ENCODE data around the gene DYNC1I1. TPM values are rescaled to one million over a fixed set of nuclear protein-coding genes. Genes with fewer than 3 reads are reported as not detected.

Gene DYNC1I1
- total RNA-seq, 1 experiment from 2014 or later = not detected

DNA sequence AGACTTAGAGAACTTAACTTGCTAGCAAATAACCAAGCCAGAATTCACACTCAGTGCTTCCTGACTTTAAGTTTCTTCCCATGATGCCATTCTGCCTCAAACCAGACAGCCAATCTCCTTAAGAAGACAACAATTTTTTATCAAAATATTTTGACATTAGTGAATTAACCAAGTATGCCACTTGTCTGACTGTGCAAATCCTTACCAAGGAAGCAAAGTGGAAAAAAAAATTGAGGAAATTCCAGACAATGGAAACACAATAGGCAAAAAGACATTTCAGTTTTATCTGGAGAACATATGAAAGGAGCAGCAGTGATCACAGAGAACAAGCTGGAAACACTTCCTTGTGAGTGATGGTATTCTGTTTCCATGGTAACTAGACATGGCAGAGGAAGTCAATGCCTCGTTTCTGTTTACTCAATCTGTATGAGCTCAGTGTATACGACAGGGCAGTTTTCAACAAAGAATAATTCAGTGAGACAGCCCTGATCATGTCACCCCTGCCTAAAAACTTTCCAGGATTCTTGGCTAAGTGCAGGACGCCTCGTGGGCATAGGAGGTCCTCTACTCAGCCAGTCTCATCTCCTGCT is 114.2 kb downstream of the DYNC1I1 start:
- no peaks in the 10 kb centered on the region for H3K4me1 Mint-ChIP-seq (ENCODE audit: insufficient read depth, unreplicated experiment)
- no TSS peak for BruUV-seq (replicated peaks)
- POLR2A ChIA-PET = no interaction called here
- H3K4me3 Mint-ChIP-seq (ENCODE audit: unreplicated experiment) = no peak overlapping the region
- H3K9me3 Mint-ChIP-seq (ENCODE audit: unreplicated experiment) = no peaks in the 10 kb centered on the region
- H3K27ac Mint-ChIP-seq (ENCODE audit: low read depth, unreplicated experiment) = no peak overlapping the region
- CTCF ChIA-PET = interaction anchor here (0.6 to 2.8 kb wide), 3 partner anchors 16 to 150 kb away, joined by 3 to 18 read pairs (median 3); no protein-coding TSS in a partner anchor
- intact Hi-C loops (cut with micrococcal nuclease) = no loop called here
- DNase-seq (ENCODE audit: unreplicated experiment) = no peak
- H3K27me3 Mint-ChIP-seq (ENCODE audit: insufficient read depth, unreplicated experiment) = peaks cover 92% of the 10 kb centered on the region
- TF ChIP-seq, protein P1, sequence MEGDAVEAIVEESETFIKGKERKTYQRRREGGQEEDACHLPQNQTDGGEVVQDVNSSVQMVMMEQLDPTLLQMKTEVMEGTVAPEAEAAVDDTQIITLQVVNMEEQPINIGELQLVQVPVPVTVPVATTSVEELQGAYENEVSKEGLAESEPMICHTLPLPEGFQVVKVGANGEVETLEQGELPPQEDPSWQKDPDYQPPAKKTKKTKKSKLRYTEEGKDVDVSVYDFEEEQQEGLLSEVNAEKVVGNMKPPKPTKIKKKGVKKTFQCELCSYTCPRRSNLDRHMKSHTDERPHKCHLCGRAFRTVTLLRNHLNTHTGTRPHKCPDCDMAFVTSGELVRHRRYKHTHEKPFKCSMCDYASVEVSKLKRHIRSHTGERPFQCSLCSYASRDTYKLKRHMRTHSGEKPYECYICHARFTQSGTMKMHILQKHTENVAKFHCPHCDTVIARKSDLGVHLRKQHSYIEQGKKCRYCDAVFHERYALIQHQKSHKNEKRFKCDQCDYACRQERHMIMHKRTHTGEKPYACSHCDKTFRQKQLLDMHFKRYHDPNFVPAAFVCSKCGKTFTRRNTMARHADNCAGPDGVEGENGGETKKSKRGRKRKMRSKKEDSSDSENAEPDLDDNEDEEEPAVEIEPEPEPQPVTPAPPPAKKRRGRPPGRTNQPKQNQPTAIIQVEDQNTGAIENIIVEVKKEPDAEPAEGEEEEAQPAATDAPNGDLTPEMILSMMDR (IDR thresholded peaks at IDR 0.05; ENCODE audit: unreplicated experiment) = no peak
- no peaks in the 10 kb centered on the region for H3K36me3 Mint-ChIP-seq (ENCODE audit: insufficient read depth, unreplicated experiment)

DNA sequence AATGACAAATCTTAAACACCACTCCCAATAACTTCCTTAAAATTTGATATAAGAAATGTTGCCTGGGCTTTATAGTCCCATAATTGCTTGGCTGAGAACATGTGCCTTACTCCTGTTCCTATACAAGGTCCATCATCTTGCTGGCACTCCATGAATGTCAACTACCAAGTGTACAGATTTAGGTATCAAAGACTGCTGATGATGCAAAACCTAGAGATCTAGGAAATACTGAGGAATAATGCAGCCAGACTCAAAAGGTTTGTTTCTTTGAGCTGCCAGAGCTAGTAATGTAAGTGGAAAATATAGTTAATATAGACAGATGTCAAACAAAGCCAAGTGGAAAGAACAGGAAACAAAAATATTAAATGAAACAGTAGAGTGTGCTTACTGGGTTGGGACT is 121.1 kb downstream of the DYNC1I1 start:
- Mint-ChIP-seq H3K4me3 (ENCODE audit: unreplicated experiment) (no peak overlapping the region), H3K36me3 (ENCODE audit: insufficient read depth, unreplicated experiment) (no peaks in the 10 kb centered on the region), H3K4me1 (ENCODE audit: insufficient read depth, unreplicated experiment) (no peaks in the 10 kb centered on the region), H3K9me3 (ENCODE audit: unreplicated experiment) (no peaks in the 10 kb centered on the region), H3K27me3 (ENCODE audit: insufficient read depth, unreplicated experiment) (peaks cover 45% of the 10 kb centered on the region), H3K27ac (ENCODE audit: low read depth, unreplicated experiment) (no peak overlapping the region)
- POLR2A ChIA-PET = interaction anchor here (0.6 kb wide), 1 partner anchor 30 kb away, joined by 3 read pairs; no protein-coding TSS in a partner anchor
- TF ChIP-seq, protein P1 (IDR thresholded peaks at IDR 0.05; ENCODE audit: unreplicated experiment) = no peak
- intact Hi-C loops (cut with micrococcal nuclease) = no loop called here
- DNase-seq (ENCODE audit: unreplicated experiment) = no peak
- CTCF ChIA-PET = interaction anchor here (0.7 kb wide), 1 partner anchor 790 kb away, joined by 4 read pairs; no protein-coding TSS in a partner anchor
- BruUV-seq (replicated peaks) = no TSS peak

DNA sequence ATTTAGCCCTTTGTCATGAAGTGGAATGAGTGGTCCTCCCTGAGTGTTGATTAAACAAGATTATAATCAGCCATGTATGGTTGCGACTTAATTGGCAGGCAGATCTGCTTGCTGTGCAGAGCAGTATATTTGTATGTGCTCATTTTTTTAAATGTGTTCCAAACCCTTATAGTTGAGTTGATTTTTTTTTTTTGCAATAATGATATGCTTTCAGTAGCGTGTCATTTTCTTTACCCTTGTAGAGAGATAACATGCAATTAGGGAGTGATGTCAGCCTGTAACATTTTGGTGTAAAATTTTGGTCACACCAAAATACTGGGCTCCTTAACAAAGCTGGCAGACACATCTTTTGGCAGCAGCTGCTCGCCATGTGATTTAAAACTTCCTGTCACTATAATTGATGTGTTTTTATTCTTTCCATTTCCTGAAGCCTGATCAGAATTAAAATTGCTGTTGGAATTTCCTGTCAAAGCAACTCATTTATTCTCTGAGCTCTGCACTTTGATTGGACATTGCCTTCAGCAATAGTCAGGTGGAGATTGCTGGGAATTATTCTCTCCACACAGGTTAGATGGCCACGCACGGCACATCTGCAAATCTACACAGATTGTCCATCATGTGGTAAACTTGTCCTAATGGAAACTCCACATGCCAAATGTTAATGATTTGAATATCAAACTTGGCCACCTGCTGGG is 125.3 kb downstream of the DYNC1I1 start:
- Mint-ChIP-seq H3K9me3 (ENCODE audit: unreplicated experiment) (no peaks in the 10 kb centered on the region), H3K4me3 (ENCODE audit: unreplicated experiment) (no peak overlapping the region), H3K27ac (ENCODE audit: low read depth, unreplicated experiment) (no peak overlapping the region), H3K4me1 (ENCODE audit: insufficient read depth, unreplicated experiment) (no peaks in the 10 kb centered on the region), H3K27me3 (ENCODE audit: insufficient read depth, unreplicated experiment) (peaks cover 22% of the 10 kb centered on the region), H3K36me3 (ENCODE audit: insufficient read depth, unreplicated experiment) (no peaks in the 10 kb centered on the region)
- TF ChIP-seq, protein P1 (IDR thresholded peaks at IDR 0.05; ENCODE audit: unreplicated experiment) = no peak
- intact Hi-C loops (cut with micrococcal nuclease) = no loop called here
- no TSS peak for BruUV-seq (replicated peaks)
- POLR2A ChIA-PET = no interaction called here
- DNase-seq (ENCODE audit: unreplicated experiment) = no peak
- CTCF ChIA-PET = interaction anchor here (1.5 kb wide), 1 partner anchor 20 kb away, joined by 3 read pairs; no protein-coding TSS in a partner anchor

GRCh38 chr7:95899919-95900513 is 127.7 kb downstream of the DYNC1I1 start:
- POLR2A ChIA-PET = no interaction called here
- CTCF ChIA-PET = interaction anchor here (0.6 to 1.2 kb wide), 4 partner anchors 8 to 59 kb away, joined by 3 to 4 read pairs (median 4); no protein-coding TSS in a partner anchor
- intact Hi-C loops (cut with micrococcal nuclease) = no loop called here
- H3K27me3 Mint-ChIP-seq (ENCODE audit: insufficient read depth, unreplicated experiment) = peaks cover 18% of the 10 kb centered on the region
- BruUV-seq (replicated peaks) = no TSS peak
- DNase-seq (ENCODE audit: unreplicated experiment) = peak; percentile 7
- H3K4me3 Mint-ChIP-seq (ENCODE audit: unreplicated experiment) = no peak overlapping the region
- H3K36me3 Mint-ChIP-seq (ENCODE audit: insufficient read depth, unreplicated experiment) = no peaks in the 10 kb centered on the region
- H3K9me3 Mint-ChIP-seq (ENCODE audit: unreplicated experiment) = no peaks in the 10 kb centered on the region
- TF ChIP-seq, protein P1 (IDR thresholded peaks at IDR 0.05; ENCODE audit: unreplicated experiment) = no peak
- no peaks in the 10 kb centered on the region for H3K4me1 Mint-ChIP-seq (ENCODE audit: insufficient read depth, unreplicated experiment)
- H3K27ac Mint-ChIP-seq (ENCODE audit: low read depth, unreplicated experiment) = no peak overlapping the region

Data from MCF 10A (cell line).